Fibroblast of lung (primary cell): Measurements from ENCODE around the gene ZNF575. TPM values are rescaled to one million over a fixed set of nuclear protein-coding genes. Genes with fewer than 3 reads are reported as not detected.

Experiments
- DNase-seq, 2 donors: peaks; one replicate each; pipeline versions ENCODE4 v3.0.0 to v3.0.0-alpha.2; 2010; ENCODE audit warnings: low read depth in 2 of 2
- H2AFZ ChIP-seq: 2 replicates; pipeline ENCODE4 v1.5.1; 2012; ENCODE audit warnings: low read length, control low read depth, inconsistent platforms
- H3K27ac ChIP-seq: 2 replicates; pipeline ENCODE4 v1.5.1; 2011; ENCODE audit warnings: low read length, control low read depth; ENCODE audit not compliant: insufficient read depth
- H3K27me3 ChIP-seq: 2 replicates; pipeline ENCODE4 v1.5.1; 2011; ENCODE audit warnings: mild to moderate bottlenecking, low read length; ENCODE audit not compliant: control insufficient read depth, insufficient read depth
- H3K36me3 ChIP-seq: 2 replicates; pipeline ENCODE4 v1.5.1; 2011; ENCODE audit warnings: low read length; ENCODE audit not compliant: control insufficient read depth, insufficient read depth
- H3K4me1 ChIP-seq: 2 replicates; pipeline ENCODE4 v1.5.1; 2011; ENCODE audit warnings: low read length; ENCODE audit not compliant: control insufficient read depth, insufficient read depth; ENCODE audit errors: extremely low read depth
- H3K4me2 ChIP-seq: 2 replicates; pipeline ENCODE4 v1.5.1; 2011; ENCODE audit warnings: low read length, control low read depth; ENCODE audit not compliant: insufficient read depth; ENCODE audit errors: extremely low read depth
- H3K4me3 ChIP-seq, 4 experiments: fragments of 200-600 bp in 1 of 4; sonication (generic) in 1 of 4; replicated peaks in 1 of 4; 2 replicates each; pipeline ENCODE4 v1.5.1; 2011 to 2016; ENCODE audit warnings: low read length in 4 of 4, low read depth in 3 of 4, mild to moderate bottlenecking in 3 of 4, control low read depth in 2 of 4, inconsistent platforms in 1 of 4, mixed read lengths in 1 of 4; ENCODE audit not compliant: insufficient read depth in 1 of 4; ENCODE audit errors: control extremely low read depth in 1 of 4
- H3K79me2 ChIP-seq: 2 replicates; pipeline ENCODE4 v1.5.1; 2012; ENCODE audit warnings: mild to moderate bottlenecking, low read length, inconsistent platforms; ENCODE audit not compliant: control insufficient read depth, insufficient read depth
- H3K9ac ChIP-seq: 2 replicates; pipeline ENCODE4 v1.5.1; 2011; ENCODE audit warnings: mild to moderate bottlenecking, low read length, control low read depth; ENCODE audit not compliant: insufficient read depth
- H3K9me3 ChIP-seq: 2 replicates; pipeline ENCODE4 v1.5.1; 2012; ENCODE audit warnings: low read depth, low read length; ENCODE audit not compliant: control insufficient read depth, insufficient read depth
- H4K20me1 ChIP-seq: 2 replicates; pipeline ENCODE4 v1.5.1; 2011; ENCODE audit warnings: low read length; ENCODE audit not compliant: control insufficient read depth, insufficient read depth; ENCODE audit errors: extremely low read depth
- CTCF ChIP-seq, 2 donors: IDR thresholded peaks in 1 of 2; conservative IDR thresholded peaks in 1 of 2; 1 replicate in 1 of 2; 2 replicates in 1 of 2; pipeline ENCODE4 v1.5.1; 2011 to 2012; ENCODE audit warnings: low read length in 2 of 2, control low read depth in 1 of 2, inconsistent platforms in 1 of 2, low read depth in 1 of 2, mild to moderate bottlenecking in 1 of 2
- EZH2 ChIP-seq: IDR thresholded peaks from 2 replicates; pipeline ENCODE4 v1.5.1; 2012; ENCODE audit warnings: low read length, control low read depth, mild to moderate bottlenecking; ENCODE audit errors: missing control alignments
- polyA plus RNA-seq, 2 donors: library from polyadenylated mRNA; depleted of rRNA in 1 of 2; stranded (reverse) in 1 of 2; unstranded in 1 of 2; fragments of >200 nt; gene quantifications; 2 replicates each; pipeline ENCODE4 v1.2.1, GENCODE V29; 2011 to 2012; ENCODE audit warnings: missing spikeins in 1 of 2
- total RNA-seq: library from RNA; depleted of rRNA; stranded (reverse); fragments of >200 nt; gene quantifications from 2 replicates; pipeline ENCODE4 v1.2.1, GENCODE V29; 2014

Gene ZNF575
- total and polyA plus RNA-seq, 2 donors (not counting 1 experiment from before 2014, with no cell fraction given), result 0.27 to 0.33 TPM

- Histone ChIP-seq H3K36me3 (peaks cover 14% of the 10 kb centered on the region), H3K9ac (no peak overlapping the region), H3K27ac (no peak overlapping the region), H3K4me2 (no peak overlapping the region), H3K4me1 (no peaks in the 10 kb centered on the region), H3K79me2 (no peaks in the 10 kb centered on the region), H3K27me3 (no peaks in the 10 kb centered on the region), H3K4me3 (no peak overlapping the region), H3K9me3 (no peaks in the 10 kb centered on the region), H2AFZ (no peak overlapping the region), H4K20me1 (no peaks in the 10 kb centered on the region)
- TF ChIP-seq CTCF (conservative IDR thresholded peaks at IDR 0.05 in 1 of 2, IDR thresholded peaks at IDR 0.05 in 1 of 2; ENCODE audit: low read depth in 1 of 2, low read length in 2 of 2) (no peak), EZH2 (no peak)
- DNase-seq, result no peak
Observed at GRCh38 chr19:43551399-43552197, 18.6 kb downstream of the ZNF575 start.

- Histone ChIP-seq H3K4me3 (no peak overlapping the region), H3K36me3 (peaks cover 14% of the 10 kb centered on the region), H2AFZ (no peak overlapping the region), H3K9ac (no peak overlapping the region), H3K4me1 (no peaks in the 10 kb centered on the region), H3K27ac (no peak overlapping the region), H3K9me3 (no peaks in the 10 kb centered on the region), H3K4me2 (no peak overlapping the region), H3K27me3 (no peaks in the 10 kb centered on the region), H3K79me2 (no peaks in the 10 kb centered on the region), H4K20me1 (no peaks in the 10 kb centered on the region)
- no peak for DNase-seq
- TF ChIP-seq EZH2 (no peak), CTCF (conservative IDR thresholded peaks at IDR 0.05 in 1 of 2, IDR thresholded peaks at IDR 0.05 in 1 of 2; ENCODE audit: low read depth in 1 of 2, low read length in 2 of 2) (no peak)
Observed at GRCh38 chr19:43552198-43552450, 19.1 kb downstream of the ZNF575 start.

GRCh38 chr19:43552616-43553015, 19.6 kb downstream of the ZNF575 start:
- H3K4me1 ChIP-seq, result peaks cover 3% of the 10 kb centered on the region
- no peak overlapping the region for H3K9ac ChIP-seq
- no peak for TF ChIP-seq CTCF (conservative IDR thresholded peaks at IDR 0.05 in 1 of 2, IDR thresholded peaks at IDR 0.05 in 1 of 2; ENCODE audit: low read depth in 1 of 2, low read length in 2 of 2)
- TF ChIP-seq EZH2, result no peak
- H4K20me1 ChIP-seq, result no peaks in the 10 kb centered on the region
- DNase-seq, result no peak
- H3K36me3 ChIP-seq, result peaks cover 14% of the 10 kb centered on the region
- H2AFZ ChIP-seq, result no peak overlapping the region
- no peak overlapping the region for H3K4me2 ChIP-seq
- H3K4me3 ChIP-seq, result no peak overlapping the region
- H3K27me3 ChIP-seq, result no peaks in the 10 kb centered on the region
- H3K9me3 ChIP-seq, result no peaks in the 10 kb centered on the region
- H3K27ac ChIP-seq, result no peak overlapping the region
- H3K79me2 ChIP-seq, result no peaks in the 10 kb centered on the region
